Nephron progenitor cell (in vitro differentiated cells): ENCODE data around the gene JAK1.

Source experiments
- DNase-seq: peaks from one replicate; pipeline ENCODE4 v3.0.0; 2021
- H3K27ac Mint-ChIP-seq: 2 replicates; pipeline ENCODE4 v1.8.0; 2021; ENCODE audit warnings: mild to moderate bottlenecking, moderate library complexity, mixed read lengths
- H3K27me3 Mint-ChIP-seq: 2 replicates; pipeline ENCODE4 v1.8.0; 2021; ENCODE audit warnings: mild to moderate bottlenecking, low read depth, mixed read lengths; ENCODE audit not compliant: poor library complexity
- H3K36me3 Mint-ChIP-seq: 2 replicates; pipeline ENCODE4 v1.8.0; 2021; ENCODE audit warnings: low read depth, mixed read lengths
- H3K4me1 Mint-ChIP-seq: 2 replicates; pipeline ENCODE4 v1.8.0; 2021; ENCODE audit warnings: mixed read lengths
- H3K4me3 Mint-ChIP-seq: 2 replicates; pipeline ENCODE4 v1.8.0; 2021; ENCODE audit warnings: mild to moderate bottlenecking, moderate library complexity, mixed read lengths
- H3K9me3 Mint-ChIP-seq: 2 replicates; pipeline ENCODE4 v1.8.0; 2021; ENCODE audit warnings: mild to moderate bottlenecking, moderate library complexity, mixed read lengths
- TF ChIP-seq, protein P1 (sequence below): fragments of 200-600 bp; sonication (generic); IDR thresholded peaks from 2 replicates; pipeline ENCODE4 v1.5.0; 2021; ENCODE audit warnings: antibody characterized with exemption

JAK1 gene

DNA sequence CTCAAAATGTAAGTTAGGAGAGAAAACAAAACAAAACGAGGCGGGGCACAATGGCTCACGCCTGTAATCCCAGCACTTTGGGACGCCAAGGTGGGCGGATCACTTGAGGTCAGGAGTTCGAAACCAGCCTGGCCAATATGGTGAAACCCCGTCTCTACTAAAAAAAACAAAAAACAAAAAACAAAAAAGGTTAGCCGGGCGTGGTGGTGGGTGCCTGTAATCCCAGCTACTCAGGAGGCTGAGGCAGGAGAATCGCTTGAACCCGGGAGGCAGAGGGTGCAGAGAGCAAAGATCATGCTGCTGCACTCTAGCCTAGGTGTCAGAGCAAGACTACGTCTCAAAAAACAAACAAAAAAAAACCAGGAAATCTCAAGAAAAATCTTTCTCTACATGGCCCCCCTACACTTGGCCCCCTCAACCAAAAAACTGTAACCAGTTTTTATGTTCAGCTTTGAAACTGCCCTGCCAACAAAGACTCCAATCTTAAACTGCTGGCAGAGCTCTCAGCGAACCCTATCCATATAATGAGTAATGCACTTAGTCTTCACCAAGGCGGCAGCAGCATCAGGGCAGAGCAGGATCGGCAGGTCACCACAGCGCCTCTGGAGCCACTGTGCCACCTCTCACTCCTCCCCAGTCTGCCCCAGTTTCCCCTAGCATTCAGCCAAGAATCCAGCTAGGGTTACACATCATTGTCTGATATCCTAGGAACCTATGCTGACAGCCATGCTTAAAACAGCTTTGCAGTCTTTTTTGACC, 71.7 kb downstream of the JAK1 start:
- TF ChIP-seq, protein P1, sequence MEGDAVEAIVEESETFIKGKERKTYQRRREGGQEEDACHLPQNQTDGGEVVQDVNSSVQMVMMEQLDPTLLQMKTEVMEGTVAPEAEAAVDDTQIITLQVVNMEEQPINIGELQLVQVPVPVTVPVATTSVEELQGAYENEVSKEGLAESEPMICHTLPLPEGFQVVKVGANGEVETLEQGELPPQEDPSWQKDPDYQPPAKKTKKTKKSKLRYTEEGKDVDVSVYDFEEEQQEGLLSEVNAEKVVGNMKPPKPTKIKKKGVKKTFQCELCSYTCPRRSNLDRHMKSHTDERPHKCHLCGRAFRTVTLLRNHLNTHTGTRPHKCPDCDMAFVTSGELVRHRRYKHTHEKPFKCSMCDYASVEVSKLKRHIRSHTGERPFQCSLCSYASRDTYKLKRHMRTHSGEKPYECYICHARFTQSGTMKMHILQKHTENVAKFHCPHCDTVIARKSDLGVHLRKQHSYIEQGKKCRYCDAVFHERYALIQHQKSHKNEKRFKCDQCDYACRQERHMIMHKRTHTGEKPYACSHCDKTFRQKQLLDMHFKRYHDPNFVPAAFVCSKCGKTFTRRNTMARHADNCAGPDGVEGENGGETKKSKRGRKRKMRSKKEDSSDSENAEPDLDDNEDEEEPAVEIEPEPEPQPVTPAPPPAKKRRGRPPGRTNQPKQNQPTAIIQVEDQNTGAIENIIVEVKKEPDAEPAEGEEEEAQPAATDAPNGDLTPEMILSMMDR, result no peak
- DNase-seq, result no peak
- H3K27ac Mint-ChIP-seq, result no peak overlapping the region
- peaks cover 11% of the 10 kb centered on the region for H3K27me3 Mint-ChIP-seq
- H3K4me3 Mint-ChIP-seq, result no peak overlapping the region
- H3K4me1 Mint-ChIP-seq, result peaks cover 20% of the 10 kb centered on the region
- no peaks in the 10 kb centered on the region for H3K36me3 Mint-ChIP-seq
- H3K9me3 Mint-ChIP-seq, result no peaks in the 10 kb centered on the region

DNA sequence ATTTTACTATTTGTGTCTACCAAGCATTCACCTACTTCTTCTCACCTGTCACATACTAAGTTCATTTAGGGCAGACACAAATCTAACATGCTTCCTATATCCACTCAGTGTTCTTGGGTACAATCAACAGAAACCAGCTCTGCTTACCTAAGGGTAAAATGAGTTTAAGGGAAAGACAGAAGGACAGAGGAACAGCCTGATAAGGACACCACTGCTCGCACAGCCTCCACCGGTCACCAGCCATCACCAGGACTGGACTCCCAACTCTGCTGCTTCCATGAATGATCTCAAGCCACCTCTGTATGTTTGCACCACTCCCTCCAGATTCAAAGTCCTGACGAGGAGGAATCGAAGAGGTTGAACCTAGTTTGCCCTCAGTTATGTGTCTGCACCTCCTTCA, 72.4 kb downstream of the JAK1 start:
- H3K36me3 Mint-ChIP-seq, result no peaks in the 10 kb centered on the region
- no peak overlapping the region for H3K27ac Mint-ChIP-seq
- H3K4me3 Mint-ChIP-seq, result no peak overlapping the region
- H3K27me3 Mint-ChIP-seq, result peaks cover 11% of the 10 kb centered on the region
- peaks cover 20% of the 10 kb centered on the region for H3K4me1 Mint-ChIP-seq
- DNase-seq, result no peak
- TF ChIP-seq, protein P1, result no peak
- no peaks in the 10 kb centered on the region for H3K9me3 Mint-ChIP-seq

DNA sequence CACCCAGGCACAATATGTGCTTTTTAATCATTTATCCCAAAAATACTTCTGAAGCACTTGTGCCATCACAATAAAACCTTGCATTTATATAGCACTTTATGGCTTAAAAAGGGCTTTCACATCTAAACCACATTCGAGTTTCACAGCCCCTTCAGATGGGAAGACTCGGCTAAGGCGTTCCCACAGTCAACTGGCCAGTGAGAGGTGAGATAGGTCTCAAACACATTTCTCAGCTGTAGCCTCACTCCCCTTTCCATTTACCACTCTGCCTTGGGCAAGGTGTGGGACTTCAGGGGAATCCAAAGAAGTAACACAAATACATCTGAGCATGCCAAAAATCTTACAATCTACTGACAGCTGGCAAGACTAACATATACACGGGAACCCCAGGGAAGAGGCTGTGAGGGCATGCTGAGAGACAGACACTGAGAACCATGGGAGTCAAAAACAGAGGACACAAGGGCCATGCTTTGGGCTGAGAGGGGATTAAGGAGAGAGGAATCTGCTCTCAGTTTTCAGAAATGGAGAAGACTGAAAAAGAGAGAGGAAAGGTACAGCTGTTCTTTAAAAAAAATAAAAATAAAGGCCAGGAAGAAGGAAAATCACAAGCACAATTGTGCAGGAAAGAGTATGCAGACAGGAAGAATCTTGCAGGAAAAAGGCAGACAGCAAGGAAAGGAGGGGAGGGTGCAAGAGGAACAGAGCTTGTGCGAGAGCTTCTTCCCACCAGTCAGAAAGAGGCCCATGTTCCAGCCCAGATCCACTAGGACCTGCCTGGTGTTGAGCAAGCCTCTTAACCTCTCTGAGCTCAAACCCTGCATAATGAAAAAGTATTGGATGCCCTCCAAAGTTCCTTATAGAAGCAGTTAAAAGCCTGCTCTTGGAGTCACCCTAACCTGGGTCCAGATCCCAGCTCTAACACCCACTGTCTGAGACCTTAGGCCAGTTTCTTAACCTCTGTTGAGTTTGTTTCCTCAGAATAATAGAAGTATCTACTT, 73.5 kb downstream of the JAK1 start:
- no peak overlapping the region for H3K4me3 Mint-ChIP-seq
- TF ChIP-seq, protein P1, result no peak
- H3K36me3 Mint-ChIP-seq, result no peaks in the 10 kb centered on the region
- H3K4me1 Mint-ChIP-seq, result peaks cover 14% of the 10 kb centered on the region
- no peak for DNase-seq
- H3K27me3 Mint-ChIP-seq, result peaks cover 11% of the 10 kb centered on the region
- H3K9me3 Mint-ChIP-seq, result no peaks in the 10 kb centered on the region
- H3K27ac Mint-ChIP-seq, result no peak overlapping the region

DNA sequence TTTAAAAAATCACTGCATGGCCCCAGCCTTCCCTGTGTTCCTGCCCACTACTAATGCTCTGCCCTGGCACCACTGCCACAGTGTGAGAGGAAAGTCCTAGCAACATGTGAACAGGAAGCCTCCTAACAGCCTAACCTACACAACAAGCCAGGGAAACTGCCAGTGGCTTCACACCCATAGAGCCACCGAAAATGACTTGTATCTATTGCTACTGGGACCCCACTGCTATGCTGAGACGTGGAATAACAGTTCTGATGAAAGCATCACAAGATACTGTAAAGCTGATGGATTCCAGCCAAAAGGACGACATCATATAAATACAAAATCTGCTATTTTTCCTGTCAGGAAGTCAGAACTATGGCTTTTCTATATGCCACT, 74.9 kb downstream of the JAK1 start:
- Mint-ChIP-seq H3K4me1 (peaks cover 3% of the 10 kb centered on the region), H3K9me3 (no peaks in the 10 kb centered on the region), H3K4me3 (no peak overlapping the region), H3K27ac (peak overlapping the region; percentile 4), H3K36me3 (no peaks in the 10 kb centered on the region), H3K27me3 (peaks cover 11% of the 10 kb centered on the region)
- TF ChIP-seq, protein P1, result no peak
- DNase-seq, result no peak

DNA sequence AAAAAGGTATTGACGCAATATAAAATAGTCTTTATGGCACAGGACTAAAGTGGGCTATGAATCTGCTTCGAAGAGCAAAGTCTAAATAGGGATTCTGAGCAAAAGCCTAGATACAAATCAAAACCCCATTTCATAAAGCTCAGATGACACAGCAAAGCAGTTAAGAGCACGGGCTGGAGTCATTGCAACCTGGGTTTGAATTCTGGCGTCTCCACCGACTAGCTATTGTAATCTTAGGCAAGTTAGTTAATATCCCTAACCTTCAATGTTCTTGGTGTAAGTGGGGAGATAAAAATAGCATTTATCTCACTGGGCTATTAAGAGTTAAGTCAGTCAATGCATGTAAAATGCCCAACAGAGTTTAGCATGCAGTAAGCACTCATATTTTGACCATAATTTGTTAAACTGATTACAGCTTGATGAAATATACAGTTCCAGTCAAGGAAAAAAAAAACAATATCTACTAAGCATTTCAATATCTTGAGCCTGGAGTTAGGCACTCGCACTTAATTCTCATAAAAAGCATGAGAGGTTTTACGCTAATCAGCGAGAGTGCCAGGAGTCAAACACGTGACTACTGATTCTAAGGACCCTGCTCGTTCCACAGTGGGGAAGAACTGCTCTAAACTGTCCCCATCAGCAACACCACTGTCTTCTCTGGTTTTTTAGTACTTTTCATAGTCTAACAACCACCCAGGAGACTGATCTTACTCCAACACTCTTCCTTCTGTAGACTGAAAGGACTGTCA, 75.5 kb downstream of the JAK1 start:
- TF ChIP-seq, protein P1, result no peak
- no peaks in the 10 kb centered on the region for H3K36me3 Mint-ChIP-seq
- DNase-seq, result no peak
- peaks cover 11% of the 10 kb centered on the region for H3K27me3 Mint-ChIP-seq
- H3K27ac Mint-ChIP-seq, result no peak overlapping the region
- H3K4me3 Mint-ChIP-seq, result no peak overlapping the region
- no peaks in the 10 kb centered on the region for H3K9me3 Mint-ChIP-seq
- H3K4me1 Mint-ChIP-seq, result no peaks in the 10 kb centered on the region
